T-helper 2 cell treated with Interferon-gamma antibody and Interleukin-4, amounts not matched to agents 5 μg/mL and 100 μg/mL, for 36 hours (primary cell): ENCODE data around the gene TEF.

Source experiments
- DNase-seq: peaks from one replicate; pipeline ENCODE4 v3.0.0; 2021; ENCODE audit warnings: low spot score
- H3K27ac Mint-ChIP-seq: one replicate; pipeline ENCODE4 v1.8.0; 2021; ENCODE audit warnings: mild to moderate bottlenecking, mixed read lengths
- H3K27me3 Mint-ChIP-seq: one replicate; pipeline ENCODE4 v1.8.0; 2021; ENCODE audit warnings: low read depth, mixed read lengths
- H3K36me3 Mint-ChIP-seq: one replicate; pipeline ENCODE4 v1.8.0; 2021; ENCODE audit warnings: low read depth, mixed read lengths
- H3K4me1 Mint-ChIP-seq: one replicate; pipeline ENCODE4 v1.8.0; 2021; ENCODE audit warnings: low read depth, mixed read lengths
- H3K4me3 Mint-ChIP-seq: one replicate; pipeline ENCODE4 v1.8.0; 2022; ENCODE audit warnings: mild to moderate bottlenecking, moderate library complexity, mixed read lengths
- H3K9me3 Mint-ChIP-seq: one replicate; pipeline ENCODE4 v1.8.0; 2021; ENCODE audit warnings: mixed read lengths

Gene TEF

GRCh38 chr22:41448189-41448808 lies 66.6 kb downstream of the TEF start:
- no peaks in the 10 kb centered on the region for H3K27me3 Mint-ChIP-seq
- peak overlapping the region; percentile 97 for H3K27ac Mint-ChIP-seq
- peak; percentile 94 for DNase-seq
- H3K4me1 Mint-ChIP-seq: peaks cover 8% of the 10 kb centered on the region
- H3K9me3 Mint-ChIP-seq: no peaks in the 10 kb centered on the region
- H3K4me3 Mint-ChIP-seq: peak overlapping the region; percentile 89
- no peaks in the 10 kb centered on the region for H3K36me3 Mint-ChIP-seq
